Erythroblast (primary cell): ENCODE data around the gene ZNF280D.

Source experiments
- DNase-seq, 2 experiments: peaks; one replicate each; lab custom pipeline; 2025; lab: John Stamatoyannopoulos, UW
- GATA1 ChIP-seq: IDR thresholded peaks from 2 replicates; pipeline ENCODE4 v1.6.1; 2011; ENCODE audit warnings: low read depth, mild to moderate bottlenecking, control low read depth, low read length, moderate library complexity
- POLR2A ChIP-seq: IDR thresholded peaks from 2 replicates; pipeline ENCODE4 v1.6.1; 2011; ENCODE audit warnings: mild to moderate bottlenecking, low read length

Gene ZNF280D

GRCh38 chr15:56765251-56765650 lies 31.9 kb upstream of the ZNF280D start:
- DNase-seq: no peak
- no peak for TF ChIP-seq POLR2A
- TF ChIP-seq GATA1: no peak

GRCh38 chr15:56763141-56763895 lies 30.0 kb upstream of the ZNF280D start:
- TF ChIP-seq GATA1 (no peak), POLR2A (no peak)
- DNase-seq: no peak

- DNase-seq: no peak
- TF ChIP-seq GATA1 (no peak), POLR2A (no peak)
Observed at GRCh38 chr15:56760186-56760585, 26.9 kb upstream of the ZNF280D start.

- DNase-seq: no peak
- TF ChIP-seq POLR2A: no peak
- no peak for TF ChIP-seq GATA1
Observed at GRCh38 chr15:56759450-56759845, 26.1 kb upstream of the ZNF280D start.

GRCh38 chr15:56758770-56759449 lies 25.6 kb upstream of the ZNF280D start:
- peak in 1 of 2 experiments; percentile 6 for DNase-seq

GRCh38 chr15:56757875-56758274 lies 24.6 kb upstream of the ZNF280D start:
- DNase-seq: no peak
- TF ChIP-seq GATA1 (no peak), POLR2A (no peak)

More at GRCh38 chr15:56758770-56759449, 25.6 kb upstream of the ZNF280D start:
- TF ChIP-seq POLR2A (no peak), GATA1 (no peak)

- TF ChIP-seq POLR2A (no peak), GATA1 (no peak)
- no peak for DNase-seq
Observed at GRCh38 chr15:56754772-56755370, 21.6 kb upstream of the ZNF280D start.

GRCh38 chr15:56752986-56753385 lies 19.7 kb upstream of the ZNF280D start:
- TF ChIP-seq POLR2A (no peak), GATA1 (no peak)

GRCh38 chr15:56749982-56750381 lies 16.7 kb upstream of the ZNF280D start:
- TF ChIP-seq POLR2A (no peak), GATA1 (no peak)
- no peak for DNase-seq

More at GRCh38 chr15:56752986-56753385, 19.7 kb upstream of the ZNF280D start:
- no peak for DNase-seq

- DNase-seq: no peak
- TF ChIP-seq GATA1 (no peak), POLR2A (no peak)
Observed at GRCh38 chr15:56744701-56745683, 11.7 kb upstream of the ZNF280D start.

GRCh38 chr15:56741541-56741940 lies 8.2 kb upstream of the ZNF280D start:
- no peak for TF ChIP-seq GATA1
- DNase-seq: no peak

GRCh38 chr15:56739964-56740640 lies 6.8 kb upstream of the ZNF280D start:
- peak; percentile 10 to 32 for DNase-seq
- TF ChIP-seq GATA1 (no peak), POLR2A (no peak)
